Omental fat pad (tissue), 4 donors: ENCODE measurements around the gene CMC2. TPM values are rescaled to one million over a fixed set of nuclear protein-coding genes. Genes with fewer than 3 reads are reported as not detected.

Experiments
- ATAC-seq: fragments of 150-250 bp; one replicate; pipeline ENCODE4 v1.9.1; 2016; ENCODE audit warnings: mild to moderate bottlenecking, moderate library complexity; ENCODE audit not compliant: low FRiP score
- DNase-seq: peaks from one replicate; pipeline ENCODE4 v3.0.0-alpha.2; 2019; ENCODE audit warnings: low spot score
- total RNA-seq, 4 donors: library from RNA; depleted of rRNA; stranded (reverse); fragments of >200 nt; gene quantifications; one replicate each; pipeline ENCODE4 v1.1.0, GENCODE V29; 2016
- TF ChIP-seq, protein P1 (sequence below), 3 donors: fragments of 450-650 bp; IDR thresholded peaks; one replicate each; pipeline ENCODE4 v1.5.1; 2016 to 2017; ENCODE audit warnings: antibody characterized with exemption in 3 of 3, mild to moderate bottlenecking in 3 of 3, moderate library complexity in 2 of 3

Gene CMC2
- total RNA-seq, 4 donors from 2014 or later, result 32.9 to 43.5 (median 34.0) TPM

DNA sequence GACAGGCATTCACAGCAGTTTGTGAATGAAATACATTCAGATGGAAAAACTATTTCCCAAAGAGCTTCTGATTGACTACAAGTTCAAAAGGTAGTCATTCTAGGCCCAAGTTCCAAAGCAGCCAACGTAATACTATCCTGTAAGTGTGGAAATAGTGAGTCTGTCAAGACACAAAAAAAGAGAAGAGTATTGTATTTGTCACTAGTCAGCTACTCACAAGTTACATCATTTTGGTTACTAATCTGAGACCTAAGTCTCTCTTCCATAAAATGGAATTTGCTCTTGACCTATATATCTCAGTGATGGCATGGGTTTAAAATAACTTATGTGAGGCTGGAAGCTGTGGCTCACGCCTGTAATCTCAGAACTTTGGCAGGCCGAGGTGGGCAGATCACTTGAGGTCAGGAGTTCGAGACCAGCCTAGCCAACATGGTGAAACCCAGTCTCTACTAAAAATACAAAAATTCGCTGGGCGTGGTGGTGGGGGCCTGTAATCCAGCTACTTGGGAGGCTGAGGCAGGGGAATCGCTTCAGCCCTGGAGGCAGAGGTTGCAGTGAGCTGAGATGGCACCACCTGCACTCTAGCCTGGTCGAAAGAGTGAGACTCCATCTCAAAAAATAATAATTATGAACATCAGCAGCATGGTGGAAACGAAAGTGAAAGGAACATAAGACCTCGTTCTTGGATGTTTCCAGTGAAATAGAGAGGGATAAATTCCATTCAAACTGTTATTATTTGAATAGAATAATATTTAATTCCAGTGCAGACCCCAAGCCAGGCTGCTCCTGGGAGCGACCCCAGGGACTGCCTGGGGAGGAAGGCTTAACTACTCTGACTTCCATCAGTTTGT lies 2.9 kb downstream of the CMC2 start:
- DNase-seq (no peak), ATAC-seq (no peak)
- TF ChIP-seq, protein P1, sequence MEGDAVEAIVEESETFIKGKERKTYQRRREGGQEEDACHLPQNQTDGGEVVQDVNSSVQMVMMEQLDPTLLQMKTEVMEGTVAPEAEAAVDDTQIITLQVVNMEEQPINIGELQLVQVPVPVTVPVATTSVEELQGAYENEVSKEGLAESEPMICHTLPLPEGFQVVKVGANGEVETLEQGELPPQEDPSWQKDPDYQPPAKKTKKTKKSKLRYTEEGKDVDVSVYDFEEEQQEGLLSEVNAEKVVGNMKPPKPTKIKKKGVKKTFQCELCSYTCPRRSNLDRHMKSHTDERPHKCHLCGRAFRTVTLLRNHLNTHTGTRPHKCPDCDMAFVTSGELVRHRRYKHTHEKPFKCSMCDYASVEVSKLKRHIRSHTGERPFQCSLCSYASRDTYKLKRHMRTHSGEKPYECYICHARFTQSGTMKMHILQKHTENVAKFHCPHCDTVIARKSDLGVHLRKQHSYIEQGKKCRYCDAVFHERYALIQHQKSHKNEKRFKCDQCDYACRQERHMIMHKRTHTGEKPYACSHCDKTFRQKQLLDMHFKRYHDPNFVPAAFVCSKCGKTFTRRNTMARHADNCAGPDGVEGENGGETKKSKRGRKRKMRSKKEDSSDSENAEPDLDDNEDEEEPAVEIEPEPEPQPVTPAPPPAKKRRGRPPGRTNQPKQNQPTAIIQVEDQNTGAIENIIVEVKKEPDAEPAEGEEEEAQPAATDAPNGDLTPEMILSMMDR (IDR thresholded peaks at IDR 0.05), result no peak

DNA sequence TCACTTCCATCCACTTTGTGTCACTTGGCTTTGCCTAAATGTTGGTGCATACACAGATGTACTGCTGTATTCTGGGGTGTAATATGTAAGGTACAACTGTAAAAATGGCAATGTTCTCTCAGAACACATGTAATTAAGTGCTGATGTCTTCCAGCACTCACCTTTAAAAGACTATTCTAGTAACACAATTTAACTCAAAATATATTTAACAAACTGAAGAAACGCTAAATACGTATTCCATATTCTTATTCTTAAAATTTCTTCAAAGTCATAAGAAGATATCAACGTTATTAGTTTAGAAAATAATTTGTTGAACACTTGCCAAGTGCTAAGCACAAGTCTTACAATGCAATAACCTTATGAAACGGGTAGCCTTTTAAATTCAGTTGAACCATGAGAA lies 3.6 kb downstream of the CMC2 start:
- TF ChIP-seq, protein P1 (IDR thresholded peaks at IDR 0.05), result no peak
- DNase-seq (no peak), ATAC-seq (no peak)

GRCh38 chr16:81001330-81001729 lies 5.4 kb downstream of the CMC2 start:
- ATAC-seq (no peak), DNase-seq (no peak)
- TF ChIP-seq, protein P1 (IDR thresholded peaks at IDR 0.05), result no peak

- ATAC-seq (no peak), DNase-seq (no peak)
- TF ChIP-seq, protein P1 (IDR thresholded peaks at IDR 0.05), result no peak
These were observed 5.8 kb downstream of the CMC2 start for GRCh38 chr16:81000873-81001272.

DNA sequence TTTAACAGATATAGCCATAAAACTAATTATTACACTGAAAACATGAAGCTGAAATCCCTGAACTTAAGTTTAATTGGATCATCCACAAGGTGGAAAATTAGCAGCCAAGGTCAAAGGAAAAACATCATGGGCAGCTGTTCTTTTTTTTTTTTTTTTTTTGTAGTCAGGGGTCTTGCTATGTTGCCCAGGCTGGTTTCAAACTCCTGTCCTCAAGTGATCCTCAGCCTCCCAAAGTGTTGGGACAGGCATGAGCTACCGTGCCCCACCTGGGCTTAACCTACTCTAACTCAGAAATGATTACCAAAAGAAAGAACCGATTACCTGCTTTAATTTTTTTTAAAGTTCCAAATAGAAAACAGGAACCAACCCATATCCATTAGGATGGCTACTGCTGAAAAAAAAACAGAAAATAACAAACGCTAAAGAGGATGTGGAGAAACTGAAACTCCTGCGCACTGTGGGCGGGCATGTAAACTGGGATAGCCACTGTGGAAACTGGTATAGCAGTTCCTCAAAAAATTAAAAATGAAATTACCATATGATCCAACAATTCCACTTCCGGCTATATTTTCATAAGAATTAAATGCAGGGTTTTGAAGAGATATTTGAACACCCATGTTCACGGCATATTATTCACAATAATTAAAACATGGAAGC lies 8.6 kb downstream of the CMC2 start:
- no peak for ATAC-seq
- DNase-seq, result no peak
- TF ChIP-seq, protein P1 (IDR thresholded peaks at IDR 0.05), result no peak

DNA sequence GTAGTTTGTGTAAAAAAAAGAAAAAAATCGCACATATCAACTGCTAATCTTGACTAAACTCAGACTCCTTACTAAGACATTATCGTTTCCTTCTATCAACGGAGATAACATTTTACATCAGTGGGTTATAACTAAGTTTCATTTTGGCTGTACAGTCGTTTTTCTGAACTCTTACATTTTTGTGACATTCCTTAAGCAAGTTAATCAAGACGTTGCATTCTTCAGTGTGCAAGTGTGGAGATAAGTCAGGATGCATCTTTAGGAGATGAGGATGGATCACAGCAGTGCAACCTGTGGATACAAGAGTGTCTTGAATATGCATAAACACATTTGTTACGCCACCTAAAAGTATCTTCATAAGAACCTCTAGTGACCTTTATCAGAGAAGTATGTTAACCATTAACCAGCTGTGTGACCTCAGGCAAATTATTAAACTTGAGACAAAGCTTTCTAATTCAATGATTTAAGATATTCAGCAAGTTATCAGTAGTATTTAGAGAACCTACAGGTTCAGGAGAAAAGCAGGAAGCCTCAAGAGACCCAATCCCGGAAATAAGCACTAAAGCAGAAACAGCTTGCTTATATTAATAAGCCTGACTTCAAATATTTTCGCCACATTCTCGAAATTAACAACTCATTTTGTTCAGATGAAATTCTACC lies 9.4 kb downstream of the CMC2 start:
- no peak for ATAC-seq
- no peak for DNase-seq
- TF ChIP-seq, protein P1 (IDR thresholded peaks at IDR 0.05), result no peak
